GM04504 (cell line): ENCODE results near the gene POLR1G.

Experiments used
- DNase-seq: peaks from one replicate; pipeline ENCODE4 v3.0.0-alpha.2; 2012; ENCODE audit warnings: low read depth

The POLR1G gene, protein sequence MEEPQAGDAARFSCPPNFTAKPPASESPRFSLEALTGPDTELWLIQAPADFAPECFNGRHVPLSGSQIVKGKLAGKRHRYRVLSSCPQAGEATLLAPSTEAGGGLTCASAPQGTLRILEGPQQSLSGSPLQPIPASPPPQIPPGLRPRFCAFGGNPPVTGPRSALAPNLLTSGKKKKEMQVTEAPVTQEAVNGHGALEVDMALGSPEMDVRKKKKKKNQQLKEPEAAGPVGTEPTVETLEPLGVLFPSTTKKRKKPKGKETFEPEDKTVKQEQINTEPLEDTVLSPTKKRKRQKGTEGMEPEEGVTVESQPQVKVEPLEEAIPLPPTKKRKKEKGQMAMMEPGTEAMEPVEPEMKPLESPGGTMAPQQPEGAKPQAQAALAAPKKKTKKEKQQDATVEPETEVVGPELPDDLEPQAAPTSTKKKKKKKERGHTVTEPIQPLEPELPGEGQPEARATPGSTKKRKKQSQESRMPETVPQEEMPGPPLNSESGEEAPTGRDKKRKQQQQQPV

DNA sequence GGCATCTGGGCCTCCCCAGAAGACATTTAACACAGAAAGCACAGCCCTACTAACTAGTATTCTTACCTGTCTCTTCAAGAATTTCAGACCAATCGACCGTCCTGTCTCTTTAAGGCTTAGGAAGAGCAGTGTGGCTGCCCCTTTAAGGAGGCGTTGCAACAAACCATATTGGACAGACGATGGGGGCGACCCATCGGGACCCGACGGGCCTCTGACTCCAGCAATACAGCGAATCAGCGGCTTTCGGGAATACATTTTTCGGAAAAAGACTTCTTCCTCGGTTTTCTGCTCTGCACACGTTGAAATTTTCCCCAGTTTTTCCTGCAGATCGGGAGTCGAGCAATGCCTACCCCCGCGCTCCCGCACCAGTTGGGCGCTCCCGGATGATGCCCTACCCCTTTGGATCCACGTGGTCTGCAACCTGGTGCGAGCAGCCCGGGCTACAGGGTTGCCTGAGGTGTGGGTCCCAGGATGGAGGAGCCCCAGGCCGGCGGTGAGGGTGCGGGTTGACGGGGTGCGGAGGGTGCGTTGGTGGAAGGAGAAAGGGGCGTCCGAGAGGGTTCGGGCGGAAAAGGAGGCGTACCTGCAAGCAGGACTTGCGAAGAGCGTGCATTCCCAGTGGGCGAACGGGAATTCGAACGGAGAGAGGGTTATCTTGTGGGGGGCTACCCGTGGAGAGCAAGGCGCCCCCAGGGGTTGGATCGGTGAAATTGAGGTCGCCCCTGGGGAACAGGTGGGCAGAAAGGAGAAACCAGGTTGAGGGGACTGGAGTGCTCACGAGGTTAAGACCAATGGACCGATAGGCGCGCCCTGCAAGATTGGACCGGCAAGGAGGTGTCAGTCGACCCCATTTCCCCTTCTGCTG, at the start of gene POLR1G:
TSS of gene POLR1G (plus strand) at position 419 of the 865 bp plus-strand sequence. CDS start at position 472, 53 bp downstream.
- peak; percentile 63 for DNase-seq

- no peak for DNase-seq
Observed at GRCh38 chr19:45356760-45357444, 49.5 kb upstream of the POLR1G start.

DNA sequence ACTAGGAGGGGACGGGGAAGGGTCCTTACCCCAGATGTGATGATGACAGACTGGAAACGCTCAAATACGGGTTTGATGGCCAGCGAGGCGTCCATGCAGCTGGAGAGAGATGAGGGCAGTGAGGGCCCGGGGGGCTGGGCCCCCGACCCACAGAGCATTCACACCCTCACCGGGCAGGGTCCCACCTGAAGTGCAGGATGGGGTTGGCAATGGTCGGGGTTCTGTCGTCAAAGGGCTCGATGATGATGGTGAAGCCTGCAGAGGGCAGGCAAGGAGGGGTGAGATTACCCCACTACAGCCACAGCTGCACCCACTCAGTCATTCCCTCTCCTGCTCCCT, 49.0 kb upstream of the POLR1G start:
- DNase-seq: no peak

DNA sequence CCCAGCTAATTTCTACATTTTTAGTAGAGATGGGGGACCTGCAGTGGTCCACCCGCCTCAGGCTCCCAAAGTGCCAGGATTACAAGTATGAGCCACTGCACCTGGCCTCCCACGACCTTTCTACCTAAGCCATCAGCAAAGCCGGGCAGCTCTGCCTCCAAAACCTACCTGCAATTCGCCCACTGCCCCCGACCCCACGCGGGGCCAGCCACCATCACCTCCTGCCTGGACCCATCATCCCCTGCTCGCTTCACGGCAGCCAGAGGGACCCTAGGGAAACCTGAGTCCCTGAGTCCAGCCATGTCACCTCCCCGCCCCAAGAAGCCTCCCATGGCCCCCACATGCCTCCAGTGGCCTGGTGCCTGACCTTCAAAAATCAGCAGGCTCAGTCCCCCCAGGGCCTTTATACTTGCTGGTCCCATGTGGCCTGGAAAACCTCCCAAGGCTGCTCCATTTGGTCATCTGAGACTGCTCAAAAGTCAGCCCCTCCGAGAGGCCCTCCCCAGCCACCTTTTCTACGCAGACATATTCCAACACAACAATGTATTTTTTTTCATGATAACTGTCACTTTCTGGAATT, 48.1 kb upstream of the POLR1G start:
- no peak for DNase-seq

DNA sequence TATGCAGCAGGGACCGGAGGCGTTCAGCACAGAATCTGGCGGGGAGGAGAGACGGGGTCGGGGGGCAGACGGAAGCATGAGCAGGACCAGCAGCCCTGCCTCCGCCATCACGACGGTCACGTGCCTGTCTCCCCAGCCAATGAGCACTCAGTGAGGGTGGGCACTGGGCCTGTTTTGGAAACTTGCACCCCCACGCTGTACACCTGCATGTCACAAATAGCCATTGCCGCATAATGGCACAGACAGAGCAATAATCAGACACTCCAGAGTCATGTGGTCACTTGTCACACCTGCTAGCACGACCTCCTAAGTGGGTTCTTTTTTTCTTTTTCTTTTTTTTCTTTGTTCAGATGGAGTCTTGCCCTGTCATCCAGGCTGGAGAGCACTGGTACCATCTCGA, 44.8 kb upstream of the POLR1G start:
- DNase-seq: no peak

- no peak for DNase-seq
Observed at GRCh38 chr19:45362291-45362690, 44.2 kb upstream of the POLR1G start.

DNA sequence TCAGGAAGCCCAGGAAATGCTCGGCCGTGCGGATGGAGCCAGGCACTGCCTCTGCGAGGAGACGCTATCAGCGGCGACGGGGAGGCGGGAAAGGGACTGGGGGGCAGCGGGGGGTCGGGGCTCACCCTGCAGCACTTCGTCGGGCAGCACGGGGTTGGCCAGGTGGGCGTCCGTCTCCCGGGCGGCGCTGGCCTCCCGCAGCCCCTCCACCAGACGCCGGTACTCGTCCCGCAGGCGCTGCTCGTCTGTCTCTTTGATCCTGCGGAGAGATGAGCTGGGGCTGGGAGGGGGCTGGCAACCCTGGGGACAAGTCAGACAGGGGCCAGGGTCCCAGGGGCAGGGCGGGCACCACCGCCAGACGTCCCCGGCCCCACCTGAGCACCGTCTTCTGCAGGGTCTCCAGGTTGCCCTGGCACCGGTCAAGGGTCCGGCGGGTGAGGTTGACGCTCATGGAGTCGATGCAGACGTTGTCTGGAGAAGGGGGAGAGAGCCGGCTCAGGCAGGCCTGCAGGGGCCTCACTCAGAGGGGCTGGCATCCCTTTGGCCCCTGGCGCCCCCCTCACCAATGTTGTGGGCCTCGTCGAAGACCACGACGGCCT, 42.5 kb upstream of the POLR1G start:
- DNase-seq: no peak

GRCh38 chr19:45364696-45365095, 41.7 kb upstream of the POLR1G start:
- DNase-seq: no peak

- DNase-seq: no peak
Observed at GRCh38 chr19:45368127-45368526, 38.3 kb upstream of the POLR1G start.

- DNase-seq: no peak
Observed at GRCh38 chr19:45368737-45369340, 37.6 kb upstream of the POLR1G start.

- peak; percentile 99 for DNase-seq
Observed at GRCh38 chr19:45370410-45371204, 35.8 kb upstream of the POLR1G start, which contains the start of gene ERCC2. Gene ERCC2 (minus strand): TSS chr19:45370573. CDS start chr19:45370540, 33 bp downstream.

GRCh38 chr19:45376045-45376724, 30.3 kb upstream of the POLR1G start:
- DNase-seq: peak; percentile 94

DNA sequence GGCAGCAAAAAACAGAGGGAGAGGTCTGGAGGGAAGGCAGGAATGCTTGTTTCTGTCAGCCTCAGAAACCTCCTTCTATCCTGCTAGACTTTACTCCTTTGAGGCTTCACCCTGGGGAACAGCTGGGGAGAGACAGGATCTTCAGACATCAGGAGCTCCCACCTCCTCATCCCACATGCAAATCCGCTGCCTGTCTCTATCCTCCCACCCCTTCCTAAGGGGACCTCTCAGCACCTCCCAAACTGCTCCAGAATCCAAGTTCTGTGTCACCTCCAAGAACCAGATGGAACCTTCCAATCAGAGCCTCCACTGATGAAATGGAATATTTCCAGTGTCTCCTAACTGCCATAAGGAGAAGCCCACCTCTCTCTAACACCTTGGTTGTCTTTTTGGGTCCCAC, 26.3 kb upstream of the POLR1G start:
- DNase-seq: no peak

DNA sequence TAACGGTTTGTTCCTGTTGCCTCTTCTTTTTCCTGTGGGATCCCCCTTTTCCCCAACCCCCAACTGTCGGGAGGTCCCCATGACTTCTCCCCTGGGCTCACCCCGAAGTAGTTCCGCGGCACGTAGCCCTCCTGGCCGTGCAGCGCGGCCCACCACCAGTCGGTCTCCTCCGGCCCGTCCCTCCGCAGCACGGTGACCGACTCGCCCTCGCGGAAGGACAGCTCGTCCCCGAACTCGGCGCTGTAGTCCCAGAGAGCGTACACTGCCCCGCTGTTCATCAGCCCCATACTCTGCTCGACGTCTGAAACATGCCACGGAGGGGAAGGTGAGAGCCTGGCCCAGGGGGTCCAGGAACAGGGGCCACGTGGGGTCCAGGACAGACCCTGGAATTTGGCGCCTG, 24.0 kb upstream of the POLR1G start:
- DNase-seq: no peak

GRCh38 chr19:45385392-45386221, 20.8 kb upstream of the POLR1G start:
- no peak for DNase-seq

DNA sequence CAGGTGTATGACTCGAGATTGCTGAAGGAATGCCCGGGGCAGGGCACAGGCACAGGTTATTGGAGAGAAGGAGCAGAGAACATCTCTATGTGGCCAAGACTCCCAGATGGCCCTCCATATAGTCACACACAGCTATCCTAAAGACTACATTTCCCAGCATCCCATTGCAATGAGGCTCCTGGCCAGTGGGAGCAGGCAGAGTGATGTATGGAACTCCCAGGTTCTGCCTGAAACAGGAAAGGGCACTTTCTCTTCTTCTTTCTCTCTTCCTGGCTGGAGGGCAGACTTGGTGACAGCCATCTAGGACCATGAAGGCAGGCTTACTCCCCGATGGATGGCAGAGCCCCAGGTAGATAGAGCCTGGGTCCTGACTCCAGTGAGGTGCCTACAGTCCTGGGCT, 15.1 kb upstream of the POLR1G start:
- no peak for DNase-seq

- DNase-seq: no peak
Observed at GRCh38 chr19:45391871-45392665, 14.4 kb upstream of the POLR1G start.
